CD14-positive monocyte (primary cell): ENCODE data around the gene C5orf47. TPM values are rescaled to one million over a fixed set of nuclear protein-coding genes. Genes with fewer than 3 reads are reported as not detected.

Experiments
- DNase-seq, 3 donors: peaks; one replicate each; pipeline ENCODE4 v3.0.0-alpha.2; 2011 to 2022
- H2AFZ ChIP-seq: 2 replicates; pipeline ENCODE4 v1.6.0; 2012; ENCODE audit warnings: mild to moderate bottlenecking, low read depth, low read length, inconsistent platforms; ENCODE audit not compliant: insufficient read depth, poor library complexity, severe bottlenecking
- H3K27ac ChIP-seq, 2 donors: 1 replicate in 1 of 2; 2 replicates in 1 of 2; pipeline ENCODE4 v1.5.1; 2012 to 2013; ENCODE audit warnings: low read length in 2 of 2, control low read depth in 1 of 2, inconsistent platforms in 1 of 2, low read depth in 1 of 2, mild to moderate bottlenecking in 1 of 2
- H3K27me3 ChIP-seq, 2 donors: one replicate each; pipeline versions ENCODE4 v1.6.0 to v1.6.1; 2011 to 2013; ENCODE audit warnings: low read length in 2 of 2; ENCODE audit not compliant: control insufficient read depth in 2 of 2, insufficient read depth in 2 of 2
- H3K36me3 ChIP-seq, 2 donors: replicated peaks in 1 of 2; 1 replicate in 1 of 2; 2 replicates in 1 of 2; pipeline versions ENCODE4 v1.5.1 to v1.6.1; 2012 to 2013; ENCODE audit warnings: low read length in 2 of 2, control low read depth in 1 of 2, inconsistent platforms in 1 of 2, mild to moderate bottlenecking in 1 of 2; ENCODE audit not compliant: insufficient read depth in 2 of 2, control insufficient read depth in 1 of 2
- H3K4me1 ChIP-seq, 2 donors: 1 replicate in 1 of 2; 2 replicates in 1 of 2; pipeline versions ENCODE4 v1.5.1 to v1.6.1; 2012 to 2013; ENCODE audit warnings: low read length in 2 of 2, control low read depth in 1 of 2, inconsistent platforms in 1 of 2, mild to moderate bottlenecking in 1 of 2, moderate library complexity in 1 of 2; ENCODE audit not compliant: insufficient read depth in 2 of 2, control insufficient read depth in 1 of 2
- H3K4me2 ChIP-seq: replicated peaks from 2 replicates; pipeline ENCODE3; 2012; ENCODE audit warnings: low read length, moderate library complexity, mild to moderate bottlenecking; ENCODE audit not compliant: poor library complexity, severe bottlenecking; ENCODE audit errors: extremely low read depth
- H3K4me3 ChIP-seq, 3 experiments: fragments of 200-600 bp in 1 of 3; sonication (generic) in 1 of 3; replicated peaks in 1 of 3; 1 replicate in 2 of 3; 2 replicates in 1 of 3; pipeline ENCODE4 v1.5.1; 2011 to 2013; ENCODE audit warnings: low read length in 3 of 3, mild to moderate bottlenecking in 3 of 3, control low read depth in 2 of 3, low read depth in 2 of 3, inconsistent platforms in 1 of 3, moderate library complexity in 1 of 3
- H3K79me2 ChIP-seq: 2 replicates; pipeline ENCODE4 v1.6.0; 2012; ENCODE audit warnings: mild to moderate bottlenecking, control low read depth, inconsistent platforms, low read length, moderate library complexity; ENCODE audit not compliant: insufficient read depth
- H3K9ac ChIP-seq: 2 replicates; pipeline ENCODE4 v1.6.0; 2017; ENCODE audit warnings: low read length, mild to moderate bottlenecking; ENCODE audit not compliant: insufficient read depth, poor library complexity, severe bottlenecking
- H3K9me3 ChIP-seq, 2 donors: replicated peaks in 1 of 2; 1 replicate in 1 of 2; 2 replicates in 1 of 2; pipeline versions ENCODE4 v1.5.1 to v1.6.1; 2012 to 2013; ENCODE audit warnings: low read length in 2 of 2, control low read depth in 1 of 2; ENCODE audit not compliant: control insufficient read depth in 1 of 2, insufficient read depth in 1 of 2
- H4K20me1 ChIP-seq: 2 replicates; pipeline ENCODE4 v1.6.0; 2012; ENCODE audit warnings: mild to moderate bottlenecking, low read length, control low read depth, moderate library complexity; ENCODE audit not compliant: insufficient read depth
- H3K27ac Mint-ChIP-seq, 7 donors: one replicate each; pipeline ENCODE4 v1.8.0; 2020; ENCODE audit warnings: mild to moderate bottlenecking in 7 of 7, mixed read lengths in 7 of 7, moderate library complexity in 6 of 7, inconsistent platforms in 2 of 7
- H3K27me3 Mint-ChIP-seq, 3 donors: one replicate each; pipeline ENCODE4 v1.8.0; 2021 to 2022; ENCODE audit warnings: low read depth in 3 of 3, mild to moderate bottlenecking in 3 of 3, mixed read lengths in 3 of 3, moderate library complexity in 3 of 3, inconsistent platforms in 1 of 3
- H3K36me3 Mint-ChIP-seq, 2 donors: one replicate each; pipeline ENCODE4 v1.8.0; 2020; ENCODE audit warnings: mixed read lengths in 2 of 2, inconsistent platforms in 1 of 2, mild to moderate bottlenecking in 1 of 2
- H3K4me1 Mint-ChIP-seq: one replicate; pipeline ENCODE4 v1.8.0; 2020; ENCODE audit warnings: mild to moderate bottlenecking, mixed read lengths
- H3K4me3 Mint-ChIP-seq, 2 donors: one replicate each; pipeline ENCODE4 v1.8.0; 2020; ENCODE audit warnings: mild to moderate bottlenecking in 2 of 2, mixed read lengths in 2 of 2, moderate library complexity in 1 of 2
- H3K9me3 Mint-ChIP-seq, 7 donors: one replicate each; pipeline ENCODE4 v1.8.0; 2020 to 2022; ENCODE audit warnings: mixed read lengths in 7 of 7, mild to moderate bottlenecking in 6 of 7, moderate library complexity in 6 of 7, inconsistent platforms in 2 of 7
- WGBS: methylation state at CpG from one replicate; pipeline ENCODE4 v1.1.5; 2013; ENCODE audit warnings: missing lambda C conversion rate; ENCODE audit not compliant: insufficient coverage; 5-methylcytosine and 5-hydroxymethylcytosine counted together
- intact Hi-C, 2 donors: fragments of 100-400 bp; cut with micrococcal nuclease; formaldehyde crosslinking; loops; one replicate each; pipeline versions ENCODE4 v1.15.0 to v1.15.1; 2023
- polyA plus RNA-seq, 3 donors: library from polyadenylated mRNA; depleted of rRNA in 1 of 3; unstranded in 2 of 3; stranded (reverse) in 1 of 3; fragments of 300-500 nt in 2 of 3; fragments of >200 nt in 1 of 3; fragmentation: Illumina TruSeq in 2 of 3; gene quantifications; 1 replicate in 2 of 3; 2 replicates in 1 of 3; pipeline ENCODE4 v1.2.3, GENCODE V29; 2012 to 2021
- TF ChIP-seq, protein P1 (sequence below): fragments of 200-600 bp; IDR thresholded peaks from one replicate; pipeline ENCODE4 v1.8.0; 2022; ENCODE audit warnings: antibody characterized with exemption, mild to moderate bottlenecking

The C5orf47 gene
- polyA plus RNA-seq, 3 donors, result not detected

DNA sequence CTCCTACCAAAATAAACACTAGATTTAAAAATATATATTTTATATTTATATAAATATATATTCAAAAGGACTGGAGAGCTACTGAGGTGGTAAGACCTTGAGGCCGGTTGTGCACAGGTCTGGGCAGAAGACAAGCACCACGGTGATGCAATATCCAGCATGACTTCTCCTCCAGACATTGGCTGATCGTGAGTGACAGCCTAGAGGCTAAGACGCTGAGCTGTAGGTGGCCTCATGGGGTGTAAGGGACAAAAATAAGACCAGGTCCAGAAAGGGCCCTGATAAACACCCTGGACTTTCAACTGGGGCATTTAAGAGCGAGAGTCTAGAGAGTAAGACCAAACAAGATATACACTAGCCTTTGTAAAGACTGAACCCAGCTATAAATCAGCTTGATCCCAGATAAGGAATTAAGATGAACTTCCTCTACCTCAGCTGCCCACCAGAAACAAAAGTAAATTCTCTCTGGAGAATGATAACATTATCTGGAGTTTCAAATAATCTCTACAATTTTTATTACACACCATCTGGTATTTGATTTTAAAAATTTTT is 14.2 kb upstream of the C5orf47 start:
- no peak overlapping the region for H3K9ac ChIP-seq
- Mint-ChIP-seq H3K4me1 (peaks cover 18% of the 10 kb centered on the region), H3K4me3 (no peak overlapping the region), H3K27ac (no peak overlapping the region), H3K9me3 (peaks cover 0 to 3% (median 0%) of the 10 kb centered on the region in 7 donors), H3K36me3 (no peaks in the 10 kb centered on the region), H3K27me3 (peaks cover 25 to 49% (median 26%) of the 10 kb centered on the region in 3 donors)
- H3K9me3 ChIP-seq, result no peaks in the 10 kb centered on the region
- H3K4me3 ChIP-seq, result no peak overlapping the region
- no peak overlapping the region for H3K4me2 ChIP-seq
- H3K4me1 ChIP-seq, result peaks cover 11 to 14% of the 10 kb centered on the region in 2 donors
- DNase-seq, result peak; percentile 14 to 37 (median 28)
- TF ChIP-seq, protein P1, sequence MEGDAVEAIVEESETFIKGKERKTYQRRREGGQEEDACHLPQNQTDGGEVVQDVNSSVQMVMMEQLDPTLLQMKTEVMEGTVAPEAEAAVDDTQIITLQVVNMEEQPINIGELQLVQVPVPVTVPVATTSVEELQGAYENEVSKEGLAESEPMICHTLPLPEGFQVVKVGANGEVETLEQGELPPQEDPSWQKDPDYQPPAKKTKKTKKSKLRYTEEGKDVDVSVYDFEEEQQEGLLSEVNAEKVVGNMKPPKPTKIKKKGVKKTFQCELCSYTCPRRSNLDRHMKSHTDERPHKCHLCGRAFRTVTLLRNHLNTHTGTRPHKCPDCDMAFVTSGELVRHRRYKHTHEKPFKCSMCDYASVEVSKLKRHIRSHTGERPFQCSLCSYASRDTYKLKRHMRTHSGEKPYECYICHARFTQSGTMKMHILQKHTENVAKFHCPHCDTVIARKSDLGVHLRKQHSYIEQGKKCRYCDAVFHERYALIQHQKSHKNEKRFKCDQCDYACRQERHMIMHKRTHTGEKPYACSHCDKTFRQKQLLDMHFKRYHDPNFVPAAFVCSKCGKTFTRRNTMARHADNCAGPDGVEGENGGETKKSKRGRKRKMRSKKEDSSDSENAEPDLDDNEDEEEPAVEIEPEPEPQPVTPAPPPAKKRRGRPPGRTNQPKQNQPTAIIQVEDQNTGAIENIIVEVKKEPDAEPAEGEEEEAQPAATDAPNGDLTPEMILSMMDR, result no peak
- WGBS, result 50% methylated on average over 2 of the region's 5 CpGs
- H3K36me3 ChIP-seq, result no peaks in the 10 kb centered on the region
- H3K79me2 ChIP-seq, result no peaks in the 10 kb centered on the region
- H3K27ac ChIP-seq, result no peak overlapping the region
- no peak overlapping the region for H2AFZ ChIP-seq
- no peaks in the 10 kb centered on the region for H4K20me1 ChIP-seq
- intact Hi-C loops, result loop anchor here in 1 of 2 donors (10.0 kb wide), 1 partner anchor 680 kb away; no protein-coding TSS in a partner anchor
- H3K27me3 ChIP-seq, result peaks cover 8 to 22% of the 10 kb centered on the region in 2 donors

DNA sequence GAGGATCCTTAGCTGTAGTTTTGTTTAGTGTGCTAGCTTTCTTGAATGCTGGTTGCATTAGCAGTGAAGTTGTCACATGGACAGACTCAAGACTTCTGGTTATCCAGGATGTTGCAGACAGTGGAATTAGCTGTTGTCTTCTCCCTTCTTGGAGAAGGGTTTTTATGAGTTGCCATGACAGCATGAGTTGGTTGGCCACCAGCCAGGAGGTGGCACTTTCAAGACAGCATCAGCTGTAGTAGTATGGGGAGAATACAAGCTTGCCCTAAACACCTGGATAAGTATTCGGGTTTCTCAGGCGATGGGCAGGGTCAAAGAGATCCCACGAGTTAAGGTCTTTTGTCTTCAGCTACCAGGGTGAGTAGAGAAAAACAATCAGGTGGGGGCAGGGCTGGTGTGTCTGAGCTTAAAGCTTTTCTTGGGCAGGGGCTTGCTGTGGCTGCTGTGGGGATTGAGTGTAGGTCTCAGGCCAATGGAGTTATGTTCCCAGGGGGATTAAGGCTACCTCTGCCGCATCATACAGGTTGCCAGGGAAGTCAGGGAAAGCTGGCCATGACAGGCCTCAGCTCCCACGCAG is 7.7 kb upstream of the C5orf47 start:
- Mint-ChIP-seq H3K27me3 (peaks cover 40 to 65% (median 44%) of the 10 kb centered on the region in 3 donors), H3K36me3 (no peaks in the 10 kb centered on the region), H3K9me3 (peaks cover 0 to 5% (median 2%) of the 10 kb centered on the region in 7 donors), H3K27ac (no peak overlapping the region), H3K4me1 (no peaks in the 10 kb centered on the region), H3K4me3 (peak overlapping the region in 1 of 2 donors; percentile 16)
- no peaks in the 10 kb centered on the region for H3K36me3 ChIP-seq
- TF ChIP-seq, protein P1, result no peak
- intact Hi-C loops, result no loop called here
- H3K4me2 ChIP-seq, result no peak overlapping the region
- H3K9me3 ChIP-seq, result no peaks in the 10 kb centered on the region
- no peak overlapping the region for H3K27ac ChIP-seq
- H4K20me1 ChIP-seq, result no peaks in the 10 kb centered on the region
- H3K4me3 ChIP-seq, result no peak overlapping the region
- DNase-seq, result no peak
- no peak overlapping the region for H2AFZ ChIP-seq
- no peaks in the 10 kb centered on the region for H3K79me2 ChIP-seq
- 83% methylated on average over 5 of the region's 5 CpGs for WGBS
- no peak overlapping the region for H3K9ac ChIP-seq
- H3K4me1 ChIP-seq, result no peaks in the 10 kb centered on the region
- peaks cover 18 to 30% of the 10 kb centered on the region in 2 donors for H3K27me3 ChIP-seq
